Measurements from ENCODE around the gene GDI2.

DNA sequence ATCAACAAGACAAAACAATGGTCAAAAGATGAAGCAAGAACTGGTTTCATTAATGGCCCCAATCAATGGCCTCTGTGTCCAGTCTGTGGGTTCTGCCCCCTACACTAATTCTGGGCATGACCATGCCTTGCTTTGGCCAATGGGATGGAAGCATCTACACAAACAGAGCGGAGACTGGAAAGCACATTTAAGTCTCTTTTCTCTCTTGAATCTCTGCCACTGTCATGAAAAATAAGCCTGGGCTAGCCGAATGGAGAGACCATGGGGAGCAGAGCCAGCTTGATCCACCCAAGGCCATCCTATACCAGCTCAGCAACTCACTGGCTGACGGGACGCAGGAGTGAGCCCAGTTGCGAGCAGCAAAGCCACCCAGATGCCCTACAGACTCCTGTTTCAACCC lies 45.6 kb upstream of the GDI2 start:
- TF ChIP-seq, protein P1, sequence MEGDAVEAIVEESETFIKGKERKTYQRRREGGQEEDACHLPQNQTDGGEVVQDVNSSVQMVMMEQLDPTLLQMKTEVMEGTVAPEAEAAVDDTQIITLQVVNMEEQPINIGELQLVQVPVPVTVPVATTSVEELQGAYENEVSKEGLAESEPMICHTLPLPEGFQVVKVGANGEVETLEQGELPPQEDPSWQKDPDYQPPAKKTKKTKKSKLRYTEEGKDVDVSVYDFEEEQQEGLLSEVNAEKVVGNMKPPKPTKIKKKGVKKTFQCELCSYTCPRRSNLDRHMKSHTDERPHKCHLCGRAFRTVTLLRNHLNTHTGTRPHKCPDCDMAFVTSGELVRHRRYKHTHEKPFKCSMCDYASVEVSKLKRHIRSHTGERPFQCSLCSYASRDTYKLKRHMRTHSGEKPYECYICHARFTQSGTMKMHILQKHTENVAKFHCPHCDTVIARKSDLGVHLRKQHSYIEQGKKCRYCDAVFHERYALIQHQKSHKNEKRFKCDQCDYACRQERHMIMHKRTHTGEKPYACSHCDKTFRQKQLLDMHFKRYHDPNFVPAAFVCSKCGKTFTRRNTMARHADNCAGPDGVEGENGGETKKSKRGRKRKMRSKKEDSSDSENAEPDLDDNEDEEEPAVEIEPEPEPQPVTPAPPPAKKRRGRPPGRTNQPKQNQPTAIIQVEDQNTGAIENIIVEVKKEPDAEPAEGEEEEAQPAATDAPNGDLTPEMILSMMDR (IDR thresholded peaks at IDR 0.05; ENCODE audit: low read depth, low read length, missing input control) = no peak
- TF ChIP-seq, protein P2, sequence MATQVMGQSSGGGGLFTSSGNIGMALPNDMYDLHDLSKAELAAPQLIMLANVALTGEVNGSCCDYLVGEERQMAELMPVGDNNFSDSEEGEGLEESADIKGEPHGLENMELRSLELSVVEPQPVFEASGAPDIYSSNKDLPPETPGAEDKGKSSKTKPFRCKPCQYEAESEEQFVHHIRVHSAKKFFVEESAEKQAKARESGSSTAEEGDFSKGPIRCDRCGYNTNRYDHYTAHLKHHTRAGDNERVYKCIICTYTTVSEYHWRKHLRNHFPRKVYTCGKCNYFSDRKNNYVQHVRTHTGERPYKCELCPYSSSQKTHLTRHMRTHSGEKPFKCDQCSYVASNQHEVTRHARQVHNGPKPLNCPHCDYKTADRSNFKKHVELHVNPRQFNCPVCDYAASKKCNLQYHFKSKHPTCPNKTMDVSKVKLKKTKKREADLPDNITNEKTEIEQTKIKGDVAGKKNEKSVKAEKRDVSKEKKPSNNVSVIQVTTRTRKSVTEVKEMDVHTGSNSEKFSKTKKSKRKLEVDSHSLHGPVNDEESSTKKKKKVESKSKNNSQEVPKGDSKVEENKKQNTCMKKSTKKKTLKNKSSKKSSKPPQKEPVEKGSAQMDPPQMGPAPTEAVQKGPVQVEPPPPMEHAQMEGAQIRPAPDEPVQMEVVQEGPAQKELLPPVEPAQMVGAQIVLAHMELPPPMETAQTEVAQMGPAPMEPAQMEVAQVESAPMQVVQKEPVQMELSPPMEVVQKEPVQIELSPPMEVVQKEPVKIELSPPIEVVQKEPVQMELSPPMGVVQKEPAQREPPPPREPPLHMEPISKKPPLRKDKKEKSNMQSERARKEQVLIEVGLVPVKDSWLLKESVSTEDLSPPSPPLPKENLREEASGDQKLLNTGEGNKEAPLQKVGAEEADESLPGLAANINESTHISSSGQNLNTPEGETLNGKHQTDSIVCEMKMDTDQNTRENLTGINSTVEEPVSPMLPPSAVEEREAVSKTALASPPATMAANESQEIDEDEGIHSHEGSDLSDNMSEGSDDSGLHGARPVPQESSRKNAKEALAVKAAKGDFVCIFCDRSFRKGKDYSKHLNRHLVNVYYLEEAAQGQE (IDR thresholded peaks at IDR 0.05) = no peak
- TF ChIP-seq RAD21 (IDR thresholded peaks at IDR 0.05) (no peak), GABPA (IDR thresholded peaks at IDR 0.05 in 1 of 2, conservative IDR thresholded peaks at IDR 0.05 in 1 of 2) (no peak)
- TF ChIP-seq, protein P3, sequence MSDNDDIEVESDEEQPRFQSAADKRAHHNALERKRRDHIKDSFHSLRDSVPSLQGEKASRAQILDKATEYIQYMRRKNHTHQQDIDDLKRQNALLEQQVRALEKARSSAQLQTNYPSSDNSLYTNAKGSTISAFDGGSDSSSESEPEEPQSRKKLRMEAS (IDR thresholded peaks at IDR 0.05) = no peak
